Measurements from ENCODE around the gene OR5D16. TPM values are rescaled to one million over a fixed set of nuclear protein-coding genes. Genes with fewer than 3 reads are reported as not detected.
"Not testable (repeated sequence)": the region's sequence is repeated elsewhere in the genome, so short reads cannot be mapped to it uniquely, and the experiment has no call there.

OR5D16 gene
- total RNA-seq, 1 donor from 2014 or later: not detected

DNA sequence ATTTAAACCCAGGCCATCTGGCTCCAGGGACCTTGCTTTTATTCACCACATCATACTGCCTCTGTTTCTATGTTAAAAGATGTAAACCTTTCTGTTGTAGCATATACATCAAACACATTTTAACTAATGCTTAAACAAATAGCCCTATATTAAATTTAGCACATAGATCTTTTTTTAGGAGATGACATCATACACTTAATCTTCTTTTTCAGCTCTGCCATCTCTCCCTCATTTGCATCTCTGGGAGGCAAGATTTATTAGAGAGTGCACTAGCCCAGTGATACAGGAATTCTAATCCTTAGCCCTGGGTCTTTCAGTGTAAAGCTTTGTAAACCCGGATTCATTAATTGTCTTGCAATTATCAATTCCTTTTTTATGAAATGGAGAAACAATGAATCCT, 13.6 kb downstream of the OR5D16 start:
- Mint-ChIP-seq H3K4me3 (ENCODE audit: unreplicated experiment) (no peak overlapping the region), H3K36me3 (ENCODE audit: low read depth) (no peaks in the 10 kb centered on the region), H3K27me3 (ENCODE audit: low read depth) (no peaks in the 10 kb centered on the region), H3K9me3 (ENCODE audit: low read depth) (peaks cover 19% of the 10 kb centered on the region), H3K27ac (ENCODE audit: unreplicated experiment) (no peak overlapping the region), H3K4me1 (ENCODE audit: low read depth) (no peaks in the 10 kb centered on the region)
- TF ChIP-seq, protein P1, sequence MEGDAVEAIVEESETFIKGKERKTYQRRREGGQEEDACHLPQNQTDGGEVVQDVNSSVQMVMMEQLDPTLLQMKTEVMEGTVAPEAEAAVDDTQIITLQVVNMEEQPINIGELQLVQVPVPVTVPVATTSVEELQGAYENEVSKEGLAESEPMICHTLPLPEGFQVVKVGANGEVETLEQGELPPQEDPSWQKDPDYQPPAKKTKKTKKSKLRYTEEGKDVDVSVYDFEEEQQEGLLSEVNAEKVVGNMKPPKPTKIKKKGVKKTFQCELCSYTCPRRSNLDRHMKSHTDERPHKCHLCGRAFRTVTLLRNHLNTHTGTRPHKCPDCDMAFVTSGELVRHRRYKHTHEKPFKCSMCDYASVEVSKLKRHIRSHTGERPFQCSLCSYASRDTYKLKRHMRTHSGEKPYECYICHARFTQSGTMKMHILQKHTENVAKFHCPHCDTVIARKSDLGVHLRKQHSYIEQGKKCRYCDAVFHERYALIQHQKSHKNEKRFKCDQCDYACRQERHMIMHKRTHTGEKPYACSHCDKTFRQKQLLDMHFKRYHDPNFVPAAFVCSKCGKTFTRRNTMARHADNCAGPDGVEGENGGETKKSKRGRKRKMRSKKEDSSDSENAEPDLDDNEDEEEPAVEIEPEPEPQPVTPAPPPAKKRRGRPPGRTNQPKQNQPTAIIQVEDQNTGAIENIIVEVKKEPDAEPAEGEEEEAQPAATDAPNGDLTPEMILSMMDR (IDR thresholded peaks at IDR 0.05): no peak
- DNase-seq (ENCODE audit: low spot score): no peak

DNA sequence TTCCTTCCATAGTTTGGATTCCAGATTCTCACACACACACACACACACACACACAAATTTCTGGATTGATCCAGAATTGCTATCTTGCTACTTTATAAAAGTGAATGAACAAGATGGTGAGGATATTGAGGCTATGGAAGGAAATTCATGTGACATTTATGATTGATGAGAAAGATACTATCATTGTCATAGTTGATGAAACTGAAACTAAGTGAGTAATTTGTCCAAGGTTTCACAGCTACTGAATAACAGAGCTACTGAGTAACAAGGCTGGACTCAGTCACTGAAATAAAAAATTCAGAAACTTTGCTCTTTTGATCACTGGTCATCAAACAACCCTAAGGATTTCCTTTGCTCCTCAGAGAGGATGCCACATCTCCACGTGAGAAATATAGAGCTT, 16.2 kb downstream of the OR5D16 start:
- no peaks in the 10 kb centered on the region for H3K36me3 Mint-ChIP-seq (ENCODE audit: low read depth)
- no peaks in the 10 kb centered on the region for H3K4me1 Mint-ChIP-seq (ENCODE audit: low read depth)
- peaks cover 21% of the 10 kb centered on the region for H3K9me3 Mint-ChIP-seq (ENCODE audit: low read depth)
- TF ChIP-seq, protein P1 (IDR thresholded peaks at IDR 0.05): no peak
- H3K27ac Mint-ChIP-seq (ENCODE audit: unreplicated experiment): no peak overlapping the region
- no peak overlapping the region for H3K4me3 Mint-ChIP-seq (ENCODE audit: unreplicated experiment)
- no peak for DNase-seq (ENCODE audit: low spot score)
- no peaks in the 10 kb centered on the region for H3K27me3 Mint-ChIP-seq (ENCODE audit: low read depth)

DNA sequence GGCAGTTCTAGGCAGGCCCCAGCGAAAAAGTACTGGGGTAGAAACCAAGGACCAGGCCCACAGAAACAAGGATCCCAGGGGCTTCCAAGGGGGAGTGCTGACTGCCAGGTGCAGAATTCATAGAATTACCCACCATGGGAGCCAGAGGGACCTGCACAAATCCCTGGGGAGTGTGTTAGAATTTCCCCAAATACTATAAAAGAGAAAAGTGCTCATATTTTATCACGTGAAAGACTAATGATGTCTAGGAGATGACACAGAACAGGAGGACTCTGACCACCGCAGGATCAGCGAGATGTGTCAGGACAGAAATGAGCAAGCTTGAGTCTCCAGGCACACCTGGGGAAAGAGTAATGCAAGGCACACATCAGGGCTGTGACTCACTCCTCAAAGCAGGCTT, 28.8 kb downstream of the OR5D16 start:
- not testable (repeated sequence) for H3K27ac Mint-ChIP-seq (ENCODE audit: unreplicated experiment); H3K36me3 Mint-ChIP-seq (ENCODE audit: low read depth); H3K4me1 Mint-ChIP-seq (ENCODE audit: low read depth); H3K4me3 Mint-ChIP-seq (ENCODE audit: unreplicated experiment); H3K27me3 Mint-ChIP-seq (ENCODE audit: low read depth); DNase-seq (ENCODE audit: low spot score)
- peaks cover 33% of the 10 kb centered on the region for H3K9me3 Mint-ChIP-seq (ENCODE audit: low read depth)

DNA sequence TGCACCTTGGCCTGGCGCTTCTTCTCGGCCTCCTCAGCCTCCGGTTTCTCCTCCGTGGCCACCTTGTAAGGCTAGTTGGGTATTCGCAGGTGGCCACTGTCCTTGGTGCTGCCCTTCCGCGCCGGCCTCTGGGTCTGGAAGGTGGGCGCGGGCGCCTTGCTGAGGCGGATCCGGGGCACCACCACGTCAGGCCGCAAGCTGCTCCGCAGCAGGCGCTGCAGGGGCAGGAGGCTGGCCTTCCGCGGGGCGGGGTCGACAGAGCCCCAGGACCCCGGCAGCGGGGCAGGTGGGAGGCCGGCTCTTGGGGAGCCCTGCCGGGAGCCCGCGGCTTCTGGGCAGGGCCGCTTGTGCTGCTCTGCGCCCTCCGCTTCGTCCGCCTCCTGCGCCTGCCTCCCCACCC, 34.2 kb downstream of the OR5D16 start:
- not testable (repeated sequence) for H3K27me3 Mint-ChIP-seq (ENCODE audit: low read depth); H3K4me1 Mint-ChIP-seq (ENCODE audit: low read depth); DNase-seq (ENCODE audit: low spot score); H3K36me3 Mint-ChIP-seq (ENCODE audit: low read depth); H3K4me3 Mint-ChIP-seq (ENCODE audit: unreplicated experiment); H3K27ac Mint-ChIP-seq (ENCODE audit: unreplicated experiment)
- peaks cover 18% of the 10 kb centered on the region for H3K9me3 Mint-ChIP-seq (ENCODE audit: low read depth)

DNA sequence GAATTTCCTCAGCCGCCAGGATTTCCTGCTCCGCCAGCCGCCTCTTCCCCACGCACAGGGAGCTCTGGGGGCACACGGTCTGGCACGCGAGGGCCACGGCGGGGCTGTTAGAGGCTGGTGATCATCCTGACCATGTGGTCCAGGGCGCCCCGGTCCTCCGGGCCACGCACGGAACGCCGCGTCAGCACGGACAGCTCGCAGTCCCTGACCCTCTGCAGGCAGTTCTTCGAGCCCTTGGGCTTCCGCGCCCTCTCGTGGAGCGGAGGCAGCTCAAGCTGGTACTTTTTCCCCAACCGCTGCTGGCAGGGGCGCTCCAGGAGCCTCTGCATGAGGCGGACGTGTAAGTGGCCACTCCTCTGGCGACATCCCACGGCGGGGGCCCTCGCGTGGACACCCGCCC, 34.6 kb downstream of the OR5D16 start:
- H3K4me1 Mint-ChIP-seq (ENCODE audit: low read depth); DNase-seq (ENCODE audit: low spot score); H3K27me3 Mint-ChIP-seq (ENCODE audit: low read depth); H3K27ac Mint-ChIP-seq (ENCODE audit: unreplicated experiment); H3K4me3 Mint-ChIP-seq (ENCODE audit: unreplicated experiment); H3K36me3 Mint-ChIP-seq (ENCODE audit: low read depth): not testable (repeated sequence)
- H3K9me3 Mint-ChIP-seq (ENCODE audit: low read depth): peaks cover 22% of the 10 kb centered on the region

DNA sequence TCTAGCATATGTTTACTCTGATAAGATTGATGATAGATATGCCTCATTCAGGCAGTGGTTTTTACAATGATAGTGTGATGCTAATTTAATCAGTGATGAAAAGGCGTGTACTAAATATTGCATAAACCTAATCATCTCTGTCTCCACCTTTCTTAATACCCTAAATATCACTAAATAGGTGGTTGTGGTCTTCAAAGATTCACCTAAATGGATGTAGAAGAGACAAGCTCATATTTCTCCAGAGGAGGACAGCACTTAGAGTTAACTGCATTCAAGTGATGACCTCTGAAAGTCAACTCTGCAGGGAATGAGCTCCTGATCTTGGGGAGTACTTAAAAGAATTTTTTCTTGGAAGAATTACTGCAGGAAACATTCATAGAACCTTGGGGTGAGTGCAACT, 44.4 kb downstream of the OR5D16 start, which contains the start of gene TRIM51:
TRIM51 (plus strand) TSS at position 301 of the 400 bp plus-strand sequence. CDS start 2,132 bp downstream, outside the sequence.
- H3K4me3 Mint-ChIP-seq (ENCODE audit: unreplicated experiment); DNase-seq (ENCODE audit: low spot score); H3K27ac Mint-ChIP-seq (ENCODE audit: unreplicated experiment); H3K36me3 Mint-ChIP-seq (ENCODE audit: low read depth); H3K27me3 Mint-ChIP-seq (ENCODE audit: low read depth); H3K4me1 Mint-ChIP-seq (ENCODE audit: low read depth): not testable (repeated sequence)
- peaks cover 22% of the 10 kb centered on the region for H3K9me3 Mint-ChIP-seq (ENCODE audit: low read depth)

DNA sequence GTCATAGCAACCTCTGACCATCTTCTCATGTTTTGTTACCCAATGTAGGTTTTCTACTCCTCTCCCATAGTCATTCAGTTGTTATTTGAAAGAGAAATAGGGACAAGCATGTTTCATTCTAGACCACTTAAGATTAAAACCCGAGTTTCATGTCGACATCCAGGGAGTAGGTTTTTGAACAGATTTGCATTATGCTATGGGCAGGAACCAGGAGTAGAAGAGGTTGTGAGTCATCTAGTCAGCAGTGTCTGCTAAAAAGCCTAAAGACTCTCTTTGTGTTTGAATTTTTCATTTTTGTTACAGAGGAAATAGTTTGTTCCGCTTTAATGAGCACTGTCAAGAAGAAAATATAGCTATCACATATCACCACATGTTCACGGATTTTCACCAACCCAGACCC, 46.4 kb downstream of the OR5D16 start:
- H3K9me3 Mint-ChIP-seq (ENCODE audit: low read depth): peaks cover 27% of the 10 kb centered on the region
- not testable (repeated sequence) for H3K27me3 Mint-ChIP-seq (ENCODE audit: low read depth); H3K36me3 Mint-ChIP-seq (ENCODE audit: low read depth); H3K4me3 Mint-ChIP-seq (ENCODE audit: unreplicated experiment); DNase-seq (ENCODE audit: low spot score); H3K27ac Mint-ChIP-seq (ENCODE audit: unreplicated experiment); H3K4me1 Mint-ChIP-seq (ENCODE audit: low read depth)

DNA sequence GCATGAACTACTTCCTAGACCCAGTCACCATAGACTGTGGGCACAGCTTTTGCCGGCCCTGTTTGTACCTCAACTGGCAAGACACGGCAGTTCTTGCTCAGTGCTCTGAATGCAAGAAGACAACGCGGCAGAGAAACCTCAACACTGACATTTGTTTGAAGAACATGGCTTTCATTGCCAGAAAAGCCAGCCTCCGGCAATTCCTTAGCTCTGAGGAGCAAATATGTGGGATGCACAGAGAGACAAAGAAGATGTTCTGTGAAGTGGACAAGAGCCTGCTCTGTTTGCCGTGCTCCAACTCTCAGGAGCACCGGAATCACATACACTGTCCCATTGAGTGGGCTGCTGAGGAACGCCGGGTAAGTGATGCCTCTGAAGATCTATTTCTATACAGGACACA, 46.9 kb downstream of the OR5D16 start:
- H3K4me3 Mint-ChIP-seq (ENCODE audit: unreplicated experiment); H3K4me1 Mint-ChIP-seq (ENCODE audit: low read depth); DNase-seq (ENCODE audit: low spot score); H3K27ac Mint-ChIP-seq (ENCODE audit: unreplicated experiment); H3K36me3 Mint-ChIP-seq (ENCODE audit: low read depth); H3K27me3 Mint-ChIP-seq (ENCODE audit: low read depth): not testable (repeated sequence)
- H3K9me3 Mint-ChIP-seq (ENCODE audit: low read depth): peaks cover 27% of the 10 kb centered on the region

Other genes with a start within 250 kb of the OR5D16 start
- gene OR4C11, start 231.1 kb upstream of the OR5D16 start, total RNA-seq: not detected in 3 replicates
- not detected in 3 replicates for gene OR4P4, start 203.6 kb upstream of the OR5D16 start, total RNA-seq
- gene OR4S2, start 190.4 kb upstream of the OR5D16 start, total RNA-seq: not detected in 3 replicates
- not detected in 3 replicates for gene OR4C6, start 176.6 kb upstream of the OR5D16 start, total RNA-seq
- gene OR5D13, start 65.3 kb upstream of the OR5D16 start, total RNA-seq: not detected in 3 replicates
- gene OR5D14, start 43.2 kb upstream of the OR5D16 start, total RNA-seq: not detected in 3 replicates
- not detected in 3 replicates for gene OR5L1, start 27.4 kb upstream of the OR5D16 start, total RNA-seq
- gene OR5D18, start 19.1 kb upstream of the OR5D16 start, total RNA-seq: not detected in 3 replicates
- not detected in 3 replicates for gene OR5L2, start 11.5 kb upstream of the OR5D16 start, total RNA-seq
- gene TRIM51, start 44.5 kb downstream of the OR5D16 start, total RNA-seq: not detected in 3 replicates
- not detected in 3 replicates for gene OR5W2, start 75.8 kb downstream of the OR5D16 start, total RNA-seq
- gene OR5I1, start 97.6 kb downstream of the OR5D16 start, total RNA-seq: not detected in 3 replicates
- not detected in 3 replicates for gene OR10AG1, start 131.2 kb downstream of the OR5D16 start, total RNA-seq
- gene OR5F1, start 155.9 kb downstream of the OR5D16 start, total RNA-seq: not detected in 3 replicates
- gene OR5AS1, start 188.9 kb downstream of the OR5D16 start, total RNA-seq: not detected in 3 replicates